ENCODE results near the gene MYO1D. TPM values are rescaled to one million over a fixed set of nuclear protein-coding genes. Genes with fewer than 3 reads are reported as not detected.

The MYO1D gene
- total RNA-seq, 1 experiment from 2014 or later = 1.3 TPM

DNA sequence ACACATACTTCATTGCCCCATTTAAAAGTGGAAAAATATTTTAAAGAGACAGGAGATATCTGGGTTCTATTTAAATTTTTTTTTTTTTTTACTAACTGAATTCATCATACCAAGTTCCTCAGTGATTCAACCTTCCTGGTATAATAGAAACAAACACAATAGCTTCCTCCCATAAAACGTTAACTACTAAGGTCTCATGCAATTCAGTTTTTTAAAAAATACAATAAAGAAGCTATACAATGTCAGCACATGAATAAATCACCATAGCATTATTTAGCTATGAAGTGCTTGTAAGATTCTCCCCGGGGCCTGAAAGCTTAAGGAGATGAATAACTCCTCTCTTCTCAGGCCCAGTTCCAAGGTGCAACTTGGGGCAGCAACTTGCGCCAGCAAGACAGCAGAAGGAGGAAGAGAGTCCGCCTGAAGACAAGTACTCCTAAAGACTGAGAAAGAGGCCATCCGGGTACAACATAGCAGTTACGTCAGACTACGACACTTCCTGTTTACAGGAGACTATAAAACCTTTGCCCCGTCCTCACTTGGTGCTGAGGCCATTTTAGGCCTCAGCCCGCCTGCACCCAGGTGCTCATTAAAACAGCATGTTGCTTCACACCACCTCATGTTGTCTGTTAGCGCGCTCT is 81.5 kb downstream of the MYO1D start:
- H3K4me1 ChIP-seq (ENCODE audit: control insufficient read depth, insufficient read depth, low read length) = no peaks in the 10 kb centered on the region
- H3K9me3 ChIP-seq (ENCODE audit: control insufficient read depth, insufficient read depth, low read depth, low read length) = no peaks in the 10 kb centered on the region
- no peak for TF ChIP-seq TCF7L2 (IDR thresholded peaks at IDR 0.05; ENCODE audit: low read depth, low read length)
- TF ChIP-seq SIN3A (IDR thresholded peaks at IDR 0.05; ENCODE audit: borderline replicate concordance, insufficient read depth, low read depth, low read length) = no peak
- TF ChIP-seq, protein P1, sequence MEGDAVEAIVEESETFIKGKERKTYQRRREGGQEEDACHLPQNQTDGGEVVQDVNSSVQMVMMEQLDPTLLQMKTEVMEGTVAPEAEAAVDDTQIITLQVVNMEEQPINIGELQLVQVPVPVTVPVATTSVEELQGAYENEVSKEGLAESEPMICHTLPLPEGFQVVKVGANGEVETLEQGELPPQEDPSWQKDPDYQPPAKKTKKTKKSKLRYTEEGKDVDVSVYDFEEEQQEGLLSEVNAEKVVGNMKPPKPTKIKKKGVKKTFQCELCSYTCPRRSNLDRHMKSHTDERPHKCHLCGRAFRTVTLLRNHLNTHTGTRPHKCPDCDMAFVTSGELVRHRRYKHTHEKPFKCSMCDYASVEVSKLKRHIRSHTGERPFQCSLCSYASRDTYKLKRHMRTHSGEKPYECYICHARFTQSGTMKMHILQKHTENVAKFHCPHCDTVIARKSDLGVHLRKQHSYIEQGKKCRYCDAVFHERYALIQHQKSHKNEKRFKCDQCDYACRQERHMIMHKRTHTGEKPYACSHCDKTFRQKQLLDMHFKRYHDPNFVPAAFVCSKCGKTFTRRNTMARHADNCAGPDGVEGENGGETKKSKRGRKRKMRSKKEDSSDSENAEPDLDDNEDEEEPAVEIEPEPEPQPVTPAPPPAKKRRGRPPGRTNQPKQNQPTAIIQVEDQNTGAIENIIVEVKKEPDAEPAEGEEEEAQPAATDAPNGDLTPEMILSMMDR (IDR thresholded peaks at IDR 0.05) = no peak
- POLR2A ChIA-PET = interaction anchor here (0.6 kb wide), 1 partner anchor 10 kb away, joined by 4 read pairs; no protein-coding TSS in a partner anchor
- H3K36me3 ChIP-seq (ENCODE audit: control insufficient read depth, insufficient read depth, low read length) = no peaks in the 10 kb centered on the region
- H3K27ac ChIP-seq (ENCODE audit: low read length) = no peak overlapping the region
- intact Hi-C loops (cut with micrococcal nuclease; ENCODE audit: unreplicated experiment) (no loop called here), in situ Hi-C loops (cut with HindIII; ENCODE audit: low pct_unique_long_range_greater_than_20kb, low sequenced_read_pairs) (no loop called here)
- H3K27me3 ChIP-seq (ENCODE audit: control insufficient read depth, insufficient read depth, low read length) = no peaks in the 10 kb centered on the region; the same call in 1 of the 2 replicates
- CTCF ChIA-PET = interaction anchor here (0.6 to 0.7 kb wide), 2 partner anchors 245 to 364 kb away, joined by 4 to 5 read pairs; no protein-coding TSS in a partner anchor
- no peak overlapping the region for H3K4me3 ChIP-seq (ENCODE audit: low read depth in 2 of 2, low read length in 2 of 2)
- ATAC-seq (no peak), DNase-seq (ENCODE audit: low read depth, low spot score) (no peak)
- no TSS peak for BruUV-seq (replicated peaks)

DNA sequence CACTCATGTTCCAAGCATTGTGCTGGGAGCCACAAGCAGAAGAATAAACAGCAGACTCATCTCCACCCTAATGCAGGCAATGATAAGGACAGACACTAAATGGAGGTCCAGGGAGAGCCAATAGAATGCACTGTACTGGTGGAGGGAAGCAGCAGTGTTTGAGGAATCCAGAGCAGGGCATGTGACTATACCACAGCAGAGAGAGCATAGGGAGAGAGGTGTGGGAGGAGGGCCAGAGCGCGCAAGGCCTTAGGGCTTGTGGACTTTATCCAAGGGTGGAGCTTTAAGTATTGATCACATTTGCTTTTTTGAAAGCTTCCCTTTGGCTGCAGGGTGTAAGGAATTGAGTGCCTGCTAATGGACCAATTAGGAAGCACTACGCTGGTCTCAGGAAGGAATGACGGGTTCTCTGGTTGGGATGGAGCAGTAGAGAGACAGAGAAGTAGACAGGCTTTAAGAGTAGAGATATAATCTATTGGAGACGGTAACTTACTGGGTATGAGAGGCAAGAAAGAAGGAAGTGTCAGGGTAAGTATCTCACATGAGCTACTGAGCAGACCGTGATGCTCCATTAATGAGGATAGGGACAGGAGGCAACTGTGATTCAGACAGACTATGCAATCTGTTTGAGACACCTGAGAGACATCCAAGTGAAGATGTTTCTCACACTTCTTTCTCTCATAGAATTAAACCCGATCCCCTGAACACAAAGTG is 82.2 kb downstream of the MYO1D start:
- no TSS peak for BruUV-seq (replicated peaks)
- in situ Hi-C loops (cut with HindIII; ENCODE audit: low pct_unique_long_range_greater_than_20kb, low sequenced_read_pairs) = no loop called here

More for the DNA sequence above, 82.2 kb downstream of the MYO1D start:
- TF ChIP-seq, protein P1 (IDR thresholded peaks at IDR 0.05) = no peak
- TF ChIP-seq POLR2AphosphoS5 (IDR thresholded peaks at IDR 0.05; ENCODE audit: low read depth, low read length) (no peak), SIN3A (IDR thresholded peaks at IDR 0.05; ENCODE audit: borderline replicate concordance, insufficient read depth, low read depth, low read length) (no peak), TCF7L2 (IDR thresholded peaks at IDR 0.05; ENCODE audit: low read depth, low read length) (no peak)
- TF ChIP-seq, protein P2, sequence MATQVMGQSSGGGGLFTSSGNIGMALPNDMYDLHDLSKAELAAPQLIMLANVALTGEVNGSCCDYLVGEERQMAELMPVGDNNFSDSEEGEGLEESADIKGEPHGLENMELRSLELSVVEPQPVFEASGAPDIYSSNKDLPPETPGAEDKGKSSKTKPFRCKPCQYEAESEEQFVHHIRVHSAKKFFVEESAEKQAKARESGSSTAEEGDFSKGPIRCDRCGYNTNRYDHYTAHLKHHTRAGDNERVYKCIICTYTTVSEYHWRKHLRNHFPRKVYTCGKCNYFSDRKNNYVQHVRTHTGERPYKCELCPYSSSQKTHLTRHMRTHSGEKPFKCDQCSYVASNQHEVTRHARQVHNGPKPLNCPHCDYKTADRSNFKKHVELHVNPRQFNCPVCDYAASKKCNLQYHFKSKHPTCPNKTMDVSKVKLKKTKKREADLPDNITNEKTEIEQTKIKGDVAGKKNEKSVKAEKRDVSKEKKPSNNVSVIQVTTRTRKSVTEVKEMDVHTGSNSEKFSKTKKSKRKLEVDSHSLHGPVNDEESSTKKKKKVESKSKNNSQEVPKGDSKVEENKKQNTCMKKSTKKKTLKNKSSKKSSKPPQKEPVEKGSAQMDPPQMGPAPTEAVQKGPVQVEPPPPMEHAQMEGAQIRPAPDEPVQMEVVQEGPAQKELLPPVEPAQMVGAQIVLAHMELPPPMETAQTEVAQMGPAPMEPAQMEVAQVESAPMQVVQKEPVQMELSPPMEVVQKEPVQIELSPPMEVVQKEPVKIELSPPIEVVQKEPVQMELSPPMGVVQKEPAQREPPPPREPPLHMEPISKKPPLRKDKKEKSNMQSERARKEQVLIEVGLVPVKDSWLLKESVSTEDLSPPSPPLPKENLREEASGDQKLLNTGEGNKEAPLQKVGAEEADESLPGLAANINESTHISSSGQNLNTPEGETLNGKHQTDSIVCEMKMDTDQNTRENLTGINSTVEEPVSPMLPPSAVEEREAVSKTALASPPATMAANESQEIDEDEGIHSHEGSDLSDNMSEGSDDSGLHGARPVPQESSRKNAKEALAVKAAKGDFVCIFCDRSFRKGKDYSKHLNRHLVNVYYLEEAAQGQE (IDR thresholded peaks at IDR 0.05; ENCODE audit: insufficient read depth in 1 of 2, low read depth in 2 of 2, low read length in 1 of 2) = no peak
- H3K4me3 ChIP-seq (ENCODE audit: low read depth in 2 of 2, low read length in 2 of 2) = no peak overlapping the region
- CTCF ChIA-PET = interaction anchor here (0.6 kb wide), 1 partner anchor 363 kb away, joined by 5 read pairs; no protein-coding TSS in a partner anchor
- H3K27me3 ChIP-seq (ENCODE audit: control insufficient read depth, insufficient read depth, low read length) = no peaks in the 10 kb centered on the region; the same call in 1 of the 2 replicates
- intact Hi-C loops (cut with micrococcal nuclease; ENCODE audit: unreplicated experiment) = no loop called here
- H3K9me3 ChIP-seq (ENCODE audit: control insufficient read depth, insufficient read depth, low read depth, low read length) = no peaks in the 10 kb centered on the region
- ATAC-seq = no peak
- H3K27ac ChIP-seq (ENCODE audit: low read length) = no peak overlapping the region
- no peaks in the 10 kb centered on the region for H3K36me3 ChIP-seq (ENCODE audit: control insufficient read depth, insufficient read depth, low read length)
- H3K4me1 ChIP-seq (ENCODE audit: control insufficient read depth, insufficient read depth, low read length) = no peaks in the 10 kb centered on the region
- no peak for DNase-seq (ENCODE audit: low read depth, low spot score)
- POLR2A ChIA-PET = no interaction called here

Measured in Panc1 (cell line).